ENCODE results near the gene AKAP6. TPM values are rescaled to one million over a fixed set of nuclear protein-coding genes. Genes with fewer than 3 reads are reported as not detected.

Gene AKAP6

Small RNA genes lying within 50 kb of the gene (small RNA-seq; reads per million reads assigned to genes)
- gene RN7SL660P = not detected
